Natural killer cell treated with Interleukin-12 subunit alpha and Interleukin-12 subunit beta and Interleukin-15 and Interleukin-18, amount 100 ng/mL, for 72 hours (primary cell): ENCODE results near the gene TMEM130. TPM values are rescaled to one million over a fixed set of nuclear protein-coding genes. Genes with fewer than 3 reads are reported as not detected.

Experiments used
- ATAC-seq, 2 donors: fragments of 150-1000 bp; cut with Tn5 transposase in 1 of 2; sonication (Bioruptor Pico), chemical (Tn5 transposase) in 1 of 2; 2 replicates each; pipeline ENCODE4 v1.10.0; 2021
- DNase-seq: peaks from one replicate; pipeline ENCODE4 v3.0.0; 2022; ENCODE audit warnings: low spot score
- H3K27ac Mint-ChIP-seq, 2 donors: 1 replicate in 1 of 2; 2 replicates in 1 of 2; pipeline ENCODE4 v1.8.0; 2022; ENCODE audit warnings: mixed read lengths in 2 of 2, mild to moderate bottlenecking in 1 of 2, moderate library complexity in 1 of 2
- H3K27me3 Mint-ChIP-seq, 2 donors: 1 replicate in 1 of 2; 2 replicates in 1 of 2; pipeline ENCODE4 v1.8.0; 2022; ENCODE audit warnings: mixed read lengths in 2 of 2
- H3K36me3 Mint-ChIP-seq: one replicate; pipeline ENCODE4 v1.8.0; 2022; ENCODE audit warnings: mixed read lengths
- H3K4me1 Mint-ChIP-seq, 2 donors: 1 replicate in 1 of 2; 2 replicates in 1 of 2; pipeline ENCODE4 v1.8.0; 2022; ENCODE audit warnings: low read depth in 2 of 2, mixed read lengths in 2 of 2, mild to moderate bottlenecking in 1 of 2
- H3K4me3 Mint-ChIP-seq: one replicate; pipeline ENCODE4 v1.8.0; 2022; ENCODE audit warnings: mixed read lengths
- H3K9me3 Mint-ChIP-seq: 2 replicates; pipeline ENCODE4 v1.8.0; 2022; ENCODE audit warnings: mixed read lengths
- total RNA-seq, 2 donors: library from RNA; stranded (reverse); gene quantifications; one replicate each; pipeline ENCODE4 v1.2.3, GENCODE V29; 2022

Gene TMEM130
- total RNA-seq, 2 donors from 2014 or later, result not detected

- H3K27ac Mint-ChIP-seq, result no peak overlapping the region
- DNase-seq, result no peak
- H3K36me3 Mint-ChIP-seq, result no peaks in the 10 kb centered on the region
- H3K4me3 Mint-ChIP-seq, result no peak overlapping the region
- no peaks in the 10 kb centered on the region for H3K9me3 Mint-ChIP-seq
- H3K27me3 Mint-ChIP-seq, result peaks cover 4 to 13% of the 10 kb centered on the region in 2 donors
- no peaks in the 10 kb centered on the region for H3K4me1 Mint-ChIP-seq
- no peak for ATAC-seq
These were observed 41.4 kb downstream of the TMEM130 start for GRCh38 chr7:98828368-98828767.

- no peak for DNase-seq
- H3K4me3 Mint-ChIP-seq, result no peak overlapping the region
- no peaks in the 10 kb centered on the region for H3K9me3 Mint-ChIP-seq
- no peak for ATAC-seq
- H3K27me3 Mint-ChIP-seq, result peaks cover 4 to 13% of the 10 kb centered on the region in 2 donors
- H3K4me1 Mint-ChIP-seq, result no peaks in the 10 kb centered on the region
- H3K36me3 Mint-ChIP-seq, result no peaks in the 10 kb centered on the region
- no peak overlapping the region for H3K27ac Mint-ChIP-seq
These were observed 42.6 kb downstream of the TMEM130 start for GRCh38 chr7:98827258-98827657.

- Mint-ChIP-seq H3K36me3 (no peaks in the 10 kb centered on the region), H3K27me3 (peaks cover 4 to 13% of the 10 kb centered on the region in 2 donors), H3K27ac (no peak overlapping the region), H3K4me1 (no peaks in the 10 kb centered on the region), H3K9me3 (no peaks in the 10 kb centered on the region), H3K4me3 (no peak overlapping the region)
- peak in 1 of 2 donors; percentile 29 for ATAC-seq
- DNase-seq, result no peak
These were observed 43.0 kb downstream of the TMEM130 start for GRCh38 chr7:98826811-98827231.

GRCh38 chr7:98826387-98826786, 43.4 kb downstream of the TMEM130 start:
- ATAC-seq (no peak), DNase-seq (no peak)
- H3K36me3 Mint-ChIP-seq, result no peaks in the 10 kb centered on the region
- H3K4me1 Mint-ChIP-seq, result no peaks in the 10 kb centered on the region
- H3K4me3 Mint-ChIP-seq, result no peak overlapping the region
- peaks cover 4 to 13% of the 10 kb centered on the region in 2 donors for H3K27me3 Mint-ChIP-seq
- H3K9me3 Mint-ChIP-seq, result no peaks in the 10 kb centered on the region
- H3K27ac Mint-ChIP-seq, result no peak overlapping the region

GRCh38 chr7:98823226-98823625, 46.6 kb downstream of the TMEM130 start:
- H3K4me3 Mint-ChIP-seq, result no peak overlapping the region
- DNase-seq (no peak), ATAC-seq (no peak)
- H3K9me3 Mint-ChIP-seq, result no peaks in the 10 kb centered on the region
- no peaks in the 10 kb centered on the region for H3K4me1 Mint-ChIP-seq
- no peaks in the 10 kb centered on the region for H3K36me3 Mint-ChIP-seq
- H3K27me3 Mint-ChIP-seq, result peaks cover 0 to 6% of the 10 kb centered on the region in 2 donors
- no peak overlapping the region for H3K27ac Mint-ChIP-seq

GRCh38 chr7:98821348-98821747, 48.5 kb downstream of the TMEM130 start:
- Mint-ChIP-seq H3K9me3 (no peaks in the 10 kb centered on the region), H3K4me1 (no peaks in the 10 kb centered on the region), H3K27me3 (peaks cover 4 to 15% of the 10 kb centered on the region in 2 donors), H3K36me3 (no peaks in the 10 kb centered on the region), H3K4me3 (no peak overlapping the region), H3K27ac (no peak overlapping the region)
- DNase-seq (no peak), ATAC-seq (no peak)

GRCh38 chr7:98816967-98817710, 52.7 kb downstream of the TMEM130 start:
- H3K4me3 Mint-ChIP-seq, result no peak overlapping the region
- no peaks in the 10 kb centered on the region for H3K4me1 Mint-ChIP-seq
- no peaks in the 10 kb centered on the region for H3K9me3 Mint-ChIP-seq
- no peaks in the 10 kb centered on the region for H3K36me3 Mint-ChIP-seq
- peaks cover 8 to 17% of the 10 kb centered on the region in 2 donors for H3K27me3 Mint-ChIP-seq
- ATAC-seq, result no peak
- no peak for DNase-seq
- no peak overlapping the region for H3K27ac Mint-ChIP-seq

GRCh38 chr7:98816241-98816640, 53.6 kb downstream of the TMEM130 start:
- H3K36me3 Mint-ChIP-seq, result no peaks in the 10 kb centered on the region
- ATAC-seq (peak in 1 of 2 donors; percentile 28), DNase-seq (no peak)
- H3K9me3 Mint-ChIP-seq, result no peaks in the 10 kb centered on the region
- H3K27me3 Mint-ChIP-seq, result peaks cover 8 to 17% of the 10 kb centered on the region in 2 donors
- no peak overlapping the region for H3K27ac Mint-ChIP-seq
- no peak overlapping the region for H3K4me3 Mint-ChIP-seq
- H3K4me1 Mint-ChIP-seq, result no peaks in the 10 kb centered on the region

GRCh38 chr7:98815313-98815712, 54.5 kb downstream of the TMEM130 start:
- H3K4me3 Mint-ChIP-seq, result no peak overlapping the region
- ATAC-seq (no peak), DNase-seq (no peak)
- no peaks in the 10 kb centered on the region for H3K4me1 Mint-ChIP-seq
- H3K9me3 Mint-ChIP-seq, result no peaks in the 10 kb centered on the region
- no peaks in the 10 kb centered on the region for H3K36me3 Mint-ChIP-seq
- no peak overlapping the region for H3K27ac Mint-ChIP-seq
- H3K27me3 Mint-ChIP-seq, result peaks cover 8 to 17% of the 10 kb centered on the region in 2 donors

GRCh38 chr7:98811299-98811698, 58.5 kb downstream of the TMEM130 start:
- no peak overlapping the region for H3K27ac Mint-ChIP-seq
- H3K36me3 Mint-ChIP-seq, result no peaks in the 10 kb centered on the region
- no peaks in the 10 kb centered on the region for H3K9me3 Mint-ChIP-seq
- peaks cover 6 to 8% of the 10 kb centered on the region in 2 donors for H3K27me3 Mint-ChIP-seq
- DNase-seq (no peak), ATAC-seq (peak; percentile 36)
- no peak overlapping the region for H3K4me3 Mint-ChIP-seq
- no peaks in the 10 kb centered on the region for H3K4me1 Mint-ChIP-seq

- Mint-ChIP-seq H3K36me3 (no peaks in the 10 kb centered on the region), H3K4me3 (no peak overlapping the region), H3K4me1 (no peaks in the 10 kb centered on the region), H3K9me3 (no peaks in the 10 kb centered on the region), H3K27ac (no peak overlapping the region), H3K27me3 (peaks cover 2 to 5% of the 10 kb centered on the region in 2 donors)
- no peak for ATAC-seq
- no peak for DNase-seq
These were observed 59.5 kb downstream of the TMEM130 start for GRCh38 chr7:98810153-98810802.

- H3K27me3 Mint-ChIP-seq, result peaks cover 0 to 5% of the 10 kb centered on the region in 2 donors
- ATAC-seq (no peak), DNase-seq (no peak)
- H3K27ac Mint-ChIP-seq, result no peak overlapping the region
- H3K9me3 Mint-ChIP-seq, result no peaks in the 10 kb centered on the region
- H3K4me3 Mint-ChIP-seq, result no peak overlapping the region
- H3K4me1 Mint-ChIP-seq, result no peaks in the 10 kb centered on the region
- no peaks in the 10 kb centered on the region for H3K36me3 Mint-ChIP-seq
These were observed 60.9 kb downstream of the TMEM130 start for GRCh38 chr7:98808751-98809460.

GRCh38 chr7:98807068-98808048, 62.5 kb downstream of the TMEM130 start:
- ATAC-seq (no peak), DNase-seq (no peak)
- Mint-ChIP-seq H3K36me3 (no peaks in the 10 kb centered on the region), H3K27ac (no peak overlapping the region), H3K9me3 (no peaks in the 10 kb centered on the region), H3K4me3 (no peak overlapping the region), H3K27me3 (peaks cover 0 to 5% of the 10 kb centered on the region in 2 donors), H3K4me1 (no peaks in the 10 kb centered on the region)
